HepG2 (cell line): ENCODE results near the gene PTPRF. TPM values are rescaled to one million over a fixed set of nuclear protein-coding genes. Genes with fewer than 3 reads are reported as not detected.

Source experiments
- ATAC-seq: fragments of 200-7000 bp; cut with Tn5 transposase; 3 replicates; pipeline ENCODE4 v1.9.1; 2020; ENCODE audit warnings: mild to moderate bottlenecking, moderate library complexity
- BruUV-seq: library from RNA; stranded (reverse); fragments of 400-500 nt; replicated peaks from 2 replicates; lab custom pipeline; 2021; lab: Mats Ljungman, UMichigan
- CTCF ChIA-PET: fragments of 300-600 bp; formaldehyde crosslinking; extraction: SDS; loops from one replicate; lab custom pipeline; 2021; ENCODE audit warnings: low total read pairs, inconsistent platforms, low intra/inter-chr PET ratio; lab: Yijun Ruan, JAX
- POLR2A ChIA-PET: fragments of 350-600 bp; sonication (Branson Sonifier 250); formaldehyde crosslinking; loops from one replicate; lab custom pipeline; 2020; ENCODE audit warnings: antibody characterized with exemption, inconsistent platforms; lab: Yijun Ruan, JAX
- DNase-seq: peaks from one replicate; pipeline ENCODE4 v3.0.0-alpha.2; 2015; ENCODE audit warnings: low spot score
- FAIRE-seq: peaks from 3 replicates; lab custom pipeline; 2011; peaks lifted over from hg19 to GRCh38; lab: Jason Lieb, UNC
- H2AFZ ChIP-seq: one replicate; pipeline ENCODE4 v1.6.1; 2011; ENCODE audit warnings: low read length, inconsistent platforms
- H3K27ac ChIP-seq: fragments of 300-600 bp; 3 replicates; pipeline ENCODE4 v1.8.0; 2011; ENCODE audit warnings: mixed run types, mild to moderate bottlenecking, mixed read lengths, low read length, inconsistent platforms; ENCODE audit not compliant: insufficient read depth; ENCODE audit errors: extremely low read length
- H3K27me3 ChIP-seq, 2 experiments: fragments of 200-600 bp in 1 of 2; 2 replicates in 1 of 2; 3 replicates in 1 of 2; pipeline versions ENCODE4 v1.6.0 to v1.8.0; 2011; ENCODE audit warnings: low read length in 2 of 2, mild to moderate bottlenecking in 2 of 2, moderate library complexity in 2 of 2, inconsistent platforms in 1 of 2; ENCODE audit not compliant: insufficient read depth in 2 of 2, control insufficient read depth in 1 of 2
- H3K36me3 ChIP-seq, 2 experiments: fragments of 200-600 bp in 1 of 2; replicated peaks in 1 of 2; 2 replicates in 1 of 2; 3 replicates in 1 of 2; pipeline versions ENCODE4 v1.5.1 to v1.8.0; 2011; ENCODE audit warnings: low read length in 2 of 2, inconsistent platforms in 1 of 2; ENCODE audit not compliant: insufficient read depth in 2 of 2, control insufficient read depth in 1 of 2
- H3K4me1 ChIP-seq: 2 replicates; pipeline ENCODE4 v1.5.1; 2012; ENCODE audit warnings: low read length, inconsistent platforms; ENCODE audit not compliant: insufficient read depth
- H3K4me2 ChIP-seq: 2 replicates; pipeline ENCODE4 v1.6.0; 2011; ENCODE audit warnings: low read depth, low read length, inconsistent platforms
- H3K4me3 ChIP-seq, 3 experiments: fragments of 200-600 bp in 1 of 3; sonication (generic), shearing (Covaris generic) in 1 of 3; replicated peaks in 1 of 3; 2 replicates each; pipeline ENCODE4 v1.5.1; 2011 to 2016; ENCODE audit warnings: low read length in 3 of 3, inconsistent platforms in 2 of 3, low read depth in 2 of 3, mild to moderate bottlenecking in 2 of 3, control low read depth in 1 of 3, mixed read lengths in 1 of 3; ENCODE audit not compliant: insufficient read depth in 1 of 3
- H3K79me2 ChIP-seq: one replicate; pipeline ENCODE4 v1.6.1; 2011; ENCODE audit warnings: low read length, inconsistent platforms; ENCODE audit not compliant: insufficient read depth
- H3K9ac ChIP-seq: 2 replicates; pipeline ENCODE4 v1.6.0; 2011; ENCODE audit warnings: mild to moderate bottlenecking, low read depth, low read length, inconsistent platforms; ENCODE audit not compliant: insufficient read depth
- H3K9me3 ChIP-seq: 2 replicates; pipeline ENCODE4 v1.5.1; 2012; ENCODE audit warnings: mild to moderate bottlenecking, low read length
- H4K20me1 ChIP-seq: 2 replicates; pipeline ENCODE4 v1.6.0; 2011; ENCODE audit warnings: inconsistent platforms, mild to moderate bottlenecking, low read length, moderate library complexity; ENCODE audit not compliant: insufficient read depth
- DNMT1 ChIP-seq: sonication (generic); formaldehyde crosslinking; IDR thresholded peaks from 2 replicates; pipeline ENCODE4 v1.5.1; 2020; ENCODE audit warnings: mild to moderate bottlenecking, missing genetic modification reagents
- GTF3A ChIP-seq: sonication (generic); formaldehyde crosslinking; conservative IDR thresholded peaks from 2 replicates; pipeline ENCODE4 v1.4.0; 2020; ENCODE audit warnings: mild to moderate bottlenecking, missing genetic modification reagents
- HMG20A ChIP-seq: IDR thresholded peaks from 2 replicates; pipeline ENCODE4 v1.6.1; 2016; ENCODE audit warnings: borderline replicate concordance
- IKZF4 ChIP-seq: sonication (generic); formaldehyde crosslinking; IDR thresholded peaks from 2 replicates; pipeline ENCODE4 v1.5.1; 2020; ENCODE audit warnings: borderline replicate concordance, mild to moderate bottlenecking, low read depth, missing genetic modification reagents; ENCODE audit errors: not compliant biosample characterization
- JARID2 ChIP-seq: sonication (generic); formaldehyde crosslinking; IDR thresholded peaks from 2 replicates; pipeline ENCODE4 v1.8.1; 2023; ENCODE audit warnings: missing genetic modification reagents, inconsistent platforms; ENCODE audit not compliant: insufficient replicate concordance
- NFKBIZ ChIP-seq: IDR thresholded peaks from 2 replicates; pipeline ENCODE4 v1.6.1; 2018; ENCODE audit warnings: missing genetic modification reagents, missing compliant biosample characterization
- SOX5 ChIP-seq: IDR thresholded peaks from 2 replicates; pipeline ENCODE4 v1.6.1; 2016; ENCODE audit warnings: borderline replicate concordance
- ZNF335 ChIP-seq: sonication (generic); formaldehyde crosslinking; IDR thresholded peaks from 2 replicates; pipeline ENCODE4 v1.4.0; 2020; ENCODE audit warnings: missing genetic modification reagents
- ZNF530 ChIP-seq: sonication (generic); formaldehyde crosslinking; IDR thresholded peaks from 2 replicates; pipeline ENCODE4 v1.5.0; 2020; ENCODE audit warnings: low read depth, mild to moderate bottlenecking, missing genetic modification reagents
- WGBS: methylation state at CpG from one replicate; pipeline ENCODE4 v1.1.6; 2017; ENCODE audit warnings: low lambda C conversion rate; 5-methylcytosine and 5-hydroxymethylcytosine counted together
- in situ Hi-C: cut with HindIII; loops from 2 replicates; pipeline ENCODE4 v1.10.0; 2017; ENCODE audit warnings: low pct_unique_long_range_greater_than_20kb; ENCODE audit not compliant: extremely low pct_ligation_motif_present
- intact Hi-C: fragments of 100-400 bp; cut with micrococcal nuclease; formaldehyde crosslinking; loops from one replicate; pipeline ENCODE4 v1.10.0; 2022; ENCODE audit not compliant: unreplicated experiment
- polyA plus RNA-seq, 8 experiments: library from polyadenylated mRNA; depleted of rRNA in 3 of 8; stranded (reverse) in 7 of 8; unstranded in 1 of 8; fragments of >200 nt; fragmentation: Illumina TruSeq in 4 of 8; extraction: Trizol in 4 of 8; gene quantifications; 2 replicates each; pipeline versions ENCODE4 v1.2.1 to v1.2.3, GENCODE V29; 2011 to 2016; ENCODE audit warnings: low read depth in 4 of 8, missing spikeins in 1 of 8, mixed read lengths in 1 of 8; ENCODE audit not compliant: insufficient read depth in 1 of 8
- total RNA-seq, 5 experiments: library from RNA; depleted of rRNA; stranded (reverse); fragments of >200 nt; fragmentation: Illumina TruSeq; extraction: Trizol; gene quantifications; 2 replicates each; pipeline ENCODE4 v1.2.3, GENCODE V29; 2016; ENCODE audit warnings: low read depth in 1 of 5
- TF ChIP-seq, protein P1 (sequence below): IDR thresholded peaks from 2 replicates; pipeline ENCODE4 v1.6.1; 2016; ENCODE audit warnings: missing genetic modification reagents, missing compliant biosample characterization
- TF ChIP-seq, protein P2 (sequence below): sonication (generic); formaldehyde crosslinking; IDR thresholded peaks from 2 replicates; pipeline ENCODE4 v1.8.0; 2022; ENCODE audit warnings: missing genetic modification reagents, mild to moderate bottlenecking, moderate library complexity, borderline replicate concordance
- TF ChIP-seq, protein P3 (sequence below): sonication (generic); formaldehyde crosslinking; IDR thresholded peaks from 2 replicates; pipeline ENCODE4 v1.5.0; 2020; ENCODE audit warnings: missing genetic modification reagents

The PTPRF gene
- total and polyA plus RNA-seq, 2 of the 13 experiments (the other 11 are each of a cell fraction or from before 2014, with no cell fraction given) = 55.9 to 167 TPM

DNA sequence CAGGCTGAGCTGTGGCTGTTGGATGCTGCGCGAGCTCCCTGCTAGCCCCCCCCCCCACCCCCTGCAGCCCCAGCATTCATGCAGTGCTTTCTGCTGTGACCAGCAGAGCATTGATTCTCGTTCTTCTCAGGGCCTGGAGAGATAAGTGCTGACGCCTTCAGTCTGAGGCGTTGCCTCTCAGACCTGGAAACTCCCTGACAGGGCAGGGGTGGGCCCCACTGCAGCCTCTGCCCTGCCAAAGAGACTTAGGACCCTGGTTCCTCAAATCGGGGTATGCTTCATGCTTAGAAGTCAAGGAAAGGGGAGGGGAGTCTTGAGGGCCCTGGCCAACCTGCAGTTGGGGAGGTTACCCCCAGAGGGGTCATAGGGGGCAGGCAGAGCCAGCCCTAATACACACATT lies 38.5 kb downstream of the PTPRF start:
- FAIRE-seq = no peak
- 95% methylated on average over 4 of the region's 6 CpGs for WGBS

More for the DNA sequence above, 38.5 kb downstream of the PTPRF start:
- Histone ChIP-seq H3K9ac (no peak overlapping the region), H4K20me1 (peaks cover 21% of the 10 kb centered on the region; the same call in 1 of the 2 replicates), H3K4me1 (peaks cover 23% of the 10 kb centered on the region), H3K4me2 (no peak overlapping the region), H3K27me3 (no peaks in the 10 kb centered on the region), H3K4me3 (no peak overlapping the region), H3K36me3 (peaks cover 33 to 74% of the 10 kb centered on the region in 2 experiments), H3K27ac (no peak overlapping the region), H3K9me3 (no peaks in the 10 kb centered on the region), H3K79me2 (no peaks in the 10 kb centered on the region), H2AFZ (no peak overlapping the region)
- in situ Hi-C loops (no loop called here), intact Hi-C loops (no loop called here)
- ATAC-seq (no peak), DNase-seq (no peak)
- ChIA-PET POLR2A (no interaction called here), CTCF (no interaction called here)
- TF ChIP-seq SOX5 (CRISPR knock-in tag) (no peak), ZNF530 (CRISPR knock-in tag) (no peak), HMG20A (CRISPR knock-in tag) (no peak), NFKBIZ (CRISPR knock-in tag) (no peak), DNMT1 (CRISPR knock-in tag) (no peak), JARID2 (CRISPR knock-in tag) (no peak), ZNF335 (CRISPR knock-in tag) (no peak), IKZF4 (CRISPR knock-in tag) (no peak), GTF3A (CRISPR knock-in tag) (no peak)
- TF ChIP-seq, protein P1, sequence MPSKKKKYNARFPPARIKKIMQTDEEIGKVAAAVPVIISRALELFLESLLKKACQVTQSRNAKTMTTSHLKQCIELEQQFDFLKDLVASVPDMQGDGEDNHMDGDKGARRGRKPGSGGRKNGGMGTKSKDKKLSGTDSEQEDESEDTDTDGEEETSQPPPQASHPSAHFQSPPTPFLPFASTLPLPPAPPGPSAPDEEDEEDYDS (CRISPR knock-in tag) = no peak
- TF ChIP-seq, protein P2, sequence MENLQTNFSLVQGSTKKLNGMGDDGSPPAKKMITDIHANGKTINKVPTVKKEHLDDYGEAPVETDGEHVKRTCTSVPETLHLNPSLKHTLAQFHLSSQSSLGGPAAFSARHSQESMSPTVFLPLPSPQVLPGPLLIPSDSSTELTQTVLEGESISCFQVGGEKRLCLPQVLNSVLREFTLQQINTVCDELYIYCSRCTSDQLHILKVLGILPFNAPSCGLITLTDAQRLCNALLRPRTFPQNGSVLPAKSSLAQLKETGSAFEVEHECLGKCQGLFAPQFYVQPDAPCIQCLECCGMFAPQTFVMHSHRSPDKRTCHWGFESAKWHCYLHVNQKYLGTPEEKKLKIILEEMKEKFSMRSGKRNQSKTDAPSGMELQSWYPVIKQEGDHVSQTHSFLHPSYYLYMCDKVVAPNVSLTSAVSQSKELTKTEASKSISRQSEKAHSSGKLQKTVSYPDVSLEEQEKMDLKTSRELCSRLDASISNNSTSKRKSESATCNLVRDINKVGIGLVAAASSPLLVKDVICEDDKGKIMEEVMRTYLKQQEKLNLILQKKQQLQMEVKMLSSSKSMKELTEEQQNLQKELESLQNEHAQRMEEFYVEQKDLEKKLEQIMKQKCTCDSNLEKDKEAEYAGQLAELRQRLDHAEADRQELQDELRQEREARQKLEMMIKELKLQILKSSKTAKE = no peak
- TF ChIP-seq, protein P3, sequence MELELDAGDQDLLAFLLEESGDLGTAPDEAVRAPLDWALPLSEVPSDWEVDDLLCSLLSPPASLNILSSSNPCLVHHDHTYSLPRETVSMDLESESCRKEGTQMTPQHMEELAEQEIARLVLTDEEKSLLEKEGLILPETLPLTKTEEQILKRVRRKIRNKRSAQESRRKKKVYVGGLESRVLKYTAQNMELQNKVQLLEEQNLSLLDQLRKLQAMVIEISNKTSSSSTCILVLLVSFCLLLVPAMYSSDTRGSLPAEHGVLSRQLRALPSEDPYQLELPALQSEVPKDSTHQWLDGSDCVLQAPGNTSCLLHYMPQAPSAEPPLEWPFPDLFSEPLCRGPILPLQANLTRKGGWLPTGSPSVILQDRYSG (CRISPR knock-in tag) = no peak
- no TSS peak for BruUV-seq
